Measurements from ENCODE around the gene ASCC1. TPM values are rescaled to one million over a fixed set of nuclear protein-coding genes. Genes with fewer than 3 reads are reported as not detected.

Gene ASCC1
- total and polyA plus RNA-seq, 8 donors = 4.3 to 142 (median 13.6) TPM

- no peak overlapping the region for H3K4me3 ChIP-seq
- TF ChIP-seq POLR2AphosphoS5 (IDR thresholded peaks at IDR 0.05) = no peak
- TF ChIP-seq EP300 (IDR thresholded peaks at IDR 0.05) = no peak
- no peak for TF ChIP-seq CTCF (IDR thresholded peaks at IDR 0.05)
- TF ChIP-seq POLR2A (IDR thresholded peaks at IDR 0.05) = no peak
- intact Hi-C loops (cut with DNase I; ENCODE audit: low total_unique reads) = no loop called here
- peaks cover 78 to 85% (median 83%) of the 10 kb centered on the region in 4 donors for H3K4me1 ChIP-seq
- no peaks in the 10 kb centered on the region for H3K36me3 ChIP-seq
- no peaks in the 10 kb centered on the region for H3K27me3 ChIP-seq
- DNase-seq = no peak
- H3K9me3 ChIP-seq = no peaks in the 10 kb centered on the region
- H3K27ac ChIP-seq = peak overlapping the region; percentile 37 to 97 (median 92)
- WGBS, 5 donors = 43 to 51% (median 48%) methylated on average over 5 of the region's 5 CpGs
Measured at GRCh38 chr10:72244573-72245038, 28.5 kb upstream of the ASCC1 start.

DNA sequence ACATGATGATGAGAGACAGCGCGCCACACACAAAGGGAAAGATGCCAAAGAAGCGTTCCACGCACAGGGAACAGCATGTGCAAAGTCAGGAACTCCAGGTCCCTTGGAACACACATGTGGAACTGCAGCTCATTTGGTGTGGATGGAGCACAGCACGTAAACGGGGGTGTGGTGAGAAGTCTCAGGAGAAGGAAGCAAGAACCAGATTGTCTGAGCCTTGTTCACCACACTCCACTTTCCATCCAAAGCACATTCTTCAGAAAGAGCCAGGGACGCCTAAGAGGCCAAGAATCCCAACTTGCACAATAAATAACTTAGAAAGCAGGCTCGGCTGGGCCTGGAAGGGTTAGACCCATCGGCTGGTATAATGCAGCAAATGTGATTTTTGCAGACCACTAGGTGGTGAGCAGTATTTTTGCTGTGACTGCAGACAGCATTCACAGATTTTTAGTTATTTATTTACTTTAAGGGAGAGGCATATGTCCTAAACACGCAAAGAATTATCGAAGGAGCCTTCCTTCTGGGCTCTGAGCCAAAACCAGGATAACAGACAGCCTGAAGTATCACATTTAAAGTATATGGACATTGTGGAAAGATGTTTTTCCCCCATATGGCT lies 27.9 kb upstream of the ASCC1 start:
- intact Hi-C loops (cut with DNase I; ENCODE audit: low total_unique reads) = no loop called here
- H3K36me3 ChIP-seq = no peaks in the 10 kb centered on the region
- no peaks in the 10 kb centered on the region for H3K9me3 ChIP-seq
- DNase-seq = peak; percentile 58 to 86
- peak overlapping the region; percentile 13 to 97 (median 92) for H3K27ac ChIP-seq
- WGBS, 5 donors = 49 to 59% (median 57%) methylated on average over 11 of the region's 11 CpGs
- TF ChIP-seq EP300 (IDR thresholded peaks at IDR 0.05) = peak; percentile 66
- TF ChIP-seq POLR2A (IDR thresholded peaks at IDR 0.05) = no peak
- peak in 3 of 7 experiments; percentile 18 to 30 (median 27) for TF ChIP-seq CTCF (IDR thresholded peaks at IDR 0.05)
- peak; percentile 67 to 82 (median 69) for TF ChIP-seq POLR2AphosphoS5 (IDR thresholded peaks at IDR 0.05)
- H3K4me1 ChIP-seq = peaks cover 71 to 78% (median 76%) of the 10 kb centered on the region in 4 donors
- H3K4me3 ChIP-seq = no peak overlapping the region
- no peaks in the 10 kb centered on the region for H3K27me3 ChIP-seq

DNA sequence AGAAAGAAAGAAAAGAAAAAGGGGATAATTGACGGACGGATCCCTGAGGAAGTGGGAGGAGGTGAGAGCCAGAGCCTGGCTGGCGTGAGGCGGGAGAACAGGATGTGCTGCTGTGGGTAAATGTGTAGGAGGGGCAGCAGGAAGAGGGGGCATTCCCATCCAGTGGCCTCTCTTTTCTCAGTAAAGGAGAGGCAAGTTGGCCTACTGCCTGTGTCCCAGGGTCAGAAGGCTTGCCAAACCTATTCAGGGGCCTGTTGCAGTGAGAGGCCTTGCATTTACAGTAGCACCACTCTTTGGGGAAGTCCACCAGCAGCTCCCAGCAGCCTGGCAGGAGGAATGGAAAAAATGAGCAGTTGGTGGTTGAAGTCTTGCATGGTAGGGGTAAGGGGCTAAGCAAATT lies 26.6 kb upstream of the ASCC1 start:
- H3K4me3 ChIP-seq = no peak overlapping the region
- peak; percentile 37 to 72 for DNase-seq
- TF ChIP-seq POLR2AphosphoS5 (IDR thresholded peaks at IDR 0.05) (peak in 2 of 3 donors; percentile 47 to 48), CTCF (IDR thresholded peaks at IDR 0.05) (no peak), EP300 (IDR thresholded peaks at IDR 0.05) (no peak)
- intact Hi-C loops (cut with DNase I; ENCODE audit: low total_unique reads) = no loop called here
- H3K27me3 ChIP-seq = no peaks in the 10 kb centered on the region
- H3K4me1 ChIP-seq = peaks cover 59 to 65% (median 64%) of the 10 kb centered on the region in 4 donors
- peaks cover 0 to 7% (median 0%) of the 10 kb centered on the region in 4 donors for H3K36me3 ChIP-seq
- peak overlapping the region; percentile 43 to 97 (median 92) for H3K27ac ChIP-seq
- no peaks in the 10 kb centered on the region for H3K9me3 ChIP-seq
- WGBS, 5 donors = 45 to 84% (median 68%) methylated on average over 4 of the region's 4 CpGs

GRCh38 chr10:72241691-72242252 lies 25.7 kb upstream of the ASCC1 start:
- H3K36me3 ChIP-seq = peaks cover 0 to 16% (median 6%) of the 10 kb centered on the region in 4 donors
- no peak for DNase-seq
- TF ChIP-seq POLR2AphosphoS5 (IDR thresholded peaks at IDR 0.05) (no peak), CTCF (IDR thresholded peaks at IDR 0.05) (no peak), EP300 (IDR thresholded peaks at IDR 0.05) (no peak), POLR2A (IDR thresholded peaks at IDR 0.05) (no peak)
- 87 to 90% (median 88%) methylated on average over 8 of the region's 8 CpGs for WGBS, 5 donors
- no peaks in the 10 kb centered on the region for H3K27me3 ChIP-seq
- H3K9me3 ChIP-seq = no peaks in the 10 kb centered on the region
- peak overlapping the region in 4 of 5 donors; percentile 90 to 97 (median 94) for H3K27ac ChIP-seq
- intact Hi-C loops (cut with DNase I; ENCODE audit: low total_unique reads) = no loop called here
- H3K4me3 ChIP-seq = no peak overlapping the region
- H3K4me1 ChIP-seq = peaks cover 50 to 56% (median 55%) of the 10 kb centered on the region in 4 donors

Measured in stomach (tissue), 9 donors.